NB4 (cell line): ENCODE results near the gene UIMC1.

Experiments used
- POLR2A ChIP-seq: IDR thresholded peaks from 2 replicates; pipeline ENCODE4 v1.6.1; 2011; ENCODE audit warnings: mild to moderate bottlenecking; ENCODE audit not compliant: insufficient read length; ENCODE audit errors: extremely low read depth
- TF ChIP-seq, protein P1 (sequence below): IDR thresholded peaks from one replicate; pipeline ENCODE4 v1.5.1; 2012; ENCODE audit warnings: low read depth, low read length

DNA sequence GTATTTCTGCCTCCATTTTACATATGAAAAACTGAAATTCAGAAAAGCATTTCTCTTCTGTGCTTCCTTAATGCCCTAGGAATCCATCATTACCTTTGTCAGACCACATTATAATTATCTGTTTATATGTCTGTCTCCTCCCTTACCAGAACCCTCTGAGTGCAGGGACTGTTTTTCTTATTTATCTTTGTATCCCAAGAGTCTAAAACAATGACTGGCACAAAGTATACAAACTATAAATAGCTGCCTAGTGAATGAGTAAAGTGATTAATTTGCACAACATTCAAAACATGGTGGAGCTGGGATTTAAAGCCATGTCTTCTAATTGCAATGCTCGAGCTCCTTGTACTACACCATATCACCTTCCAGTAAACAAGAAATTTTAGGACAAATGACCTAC is 58.1 kb downstream of the UIMC1 start:
- TF ChIP-seq, protein P1, sequence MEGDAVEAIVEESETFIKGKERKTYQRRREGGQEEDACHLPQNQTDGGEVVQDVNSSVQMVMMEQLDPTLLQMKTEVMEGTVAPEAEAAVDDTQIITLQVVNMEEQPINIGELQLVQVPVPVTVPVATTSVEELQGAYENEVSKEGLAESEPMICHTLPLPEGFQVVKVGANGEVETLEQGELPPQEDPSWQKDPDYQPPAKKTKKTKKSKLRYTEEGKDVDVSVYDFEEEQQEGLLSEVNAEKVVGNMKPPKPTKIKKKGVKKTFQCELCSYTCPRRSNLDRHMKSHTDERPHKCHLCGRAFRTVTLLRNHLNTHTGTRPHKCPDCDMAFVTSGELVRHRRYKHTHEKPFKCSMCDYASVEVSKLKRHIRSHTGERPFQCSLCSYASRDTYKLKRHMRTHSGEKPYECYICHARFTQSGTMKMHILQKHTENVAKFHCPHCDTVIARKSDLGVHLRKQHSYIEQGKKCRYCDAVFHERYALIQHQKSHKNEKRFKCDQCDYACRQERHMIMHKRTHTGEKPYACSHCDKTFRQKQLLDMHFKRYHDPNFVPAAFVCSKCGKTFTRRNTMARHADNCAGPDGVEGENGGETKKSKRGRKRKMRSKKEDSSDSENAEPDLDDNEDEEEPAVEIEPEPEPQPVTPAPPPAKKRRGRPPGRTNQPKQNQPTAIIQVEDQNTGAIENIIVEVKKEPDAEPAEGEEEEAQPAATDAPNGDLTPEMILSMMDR, result no peak
- TF ChIP-seq POLR2A, result no peak
